GM23248 (cell line): ENCODE data around the gene RAB30. TPM values are rescaled to one million over a fixed set of nuclear protein-coding genes. Genes with fewer than 3 reads are reported as not detected.

ENCODE experiments used
- DNase-seq: peaks from one replicate; pipeline ENCODE4 v3.0.0-alpha.2; 2015
- H2AFZ ChIP-seq: fragments of 200-600 bp; sonication (generic); 2 replicates; pipeline ENCODE4 v1.6.1; 2016; ENCODE audit warnings: antibody characterized with exemption
- H3F3A ChIP-seq: fragments of 200-600 bp; sonication (generic); 2 replicates; pipeline ENCODE4 v1.6.1; 2016; ENCODE audit warnings: mild to moderate bottlenecking, antibody characterized with exemption, mixed run types; ENCODE audit not compliant: insufficient read depth
- H3K27ac ChIP-seq: fragments of 200-600 bp; sonication (generic); 2 replicates; pipeline ENCODE4 v1.5.1; 2016; ENCODE audit warnings: mild to moderate bottlenecking
- H3K27me3 ChIP-seq: fragments of 200-600 bp; sonication (generic); replicated peaks from 2 replicates; pipeline ENCODE4 v1.6.1; 2016; ENCODE audit warnings: mild to moderate bottlenecking; ENCODE audit not compliant: insufficient read depth
- H3K36me3 ChIP-seq: fragments of 200-600 bp; sonication (generic); 2 replicates; pipeline ENCODE4 v1.6.1; 2016; ENCODE audit warnings: low read depth, mild to moderate bottlenecking
- H3K4me1 ChIP-seq: fragments of 200-600 bp; sonication (generic); 2 replicates; pipeline ENCODE4 v1.6.1; 2016; ENCODE audit warnings: mild to moderate bottlenecking; ENCODE audit not compliant: insufficient read depth
- H3K4me2 ChIP-seq: fragments of 200-600 bp; sonication (generic); one replicate; pipeline ENCODE4 v1.6.1; 2016; ENCODE audit warnings: mild to moderate bottlenecking; ENCODE audit not compliant: unreplicated experiment
- H3K4me3 ChIP-seq: fragments of 200-600 bp; sonication (generic); 2 replicates; pipeline ENCODE4 v1.5.1; 2016; ENCODE audit warnings: mild to moderate bottlenecking
- H3K79me2 ChIP-seq: fragments of 200-600 bp; sonication (generic); 2 replicates; pipeline ENCODE4 v1.6.1; 2016; ENCODE audit warnings: mild to moderate bottlenecking; ENCODE audit not compliant: insufficient read depth
- H3K9ac ChIP-seq: fragments of 200-600 bp; sonication (generic); 2 replicates; pipeline ENCODE4 v1.6.1; 2016; ENCODE audit warnings: mild to moderate bottlenecking
- H3K9me2 ChIP-seq: fragments of 200-600 bp; sonication (generic); 2 replicates; pipeline ENCODE4 v1.6.1; 2016; ENCODE audit warnings: mixed run types, mild to moderate bottlenecking, moderate library complexity; ENCODE audit not compliant: insufficient read depth
- H3K9me3 ChIP-seq: fragments of 200-600 bp; sonication (generic); one replicate; pipeline ENCODE4 v1.6.1; 2017; ENCODE audit warnings: low read depth
- H4K20me1 ChIP-seq: fragments of 200-600 bp; sonication (generic); 2 replicates; pipeline ENCODE4 v1.6.0; 2016; ENCODE audit not compliant: insufficient read depth
- EZH2 ChIP-seq: fragments of 200-600 bp; sonication (generic); IDR thresholded peaks from 2 replicates; pipeline ENCODE4 v1.6.1; 2018; ENCODE audit warnings: antibody characterized with exemption, mild to moderate bottlenecking; ENCODE audit not compliant: insufficient read depth, poor library complexity, severe bottlenecking
- EZH2phosphoT487 ChIP-seq: fragments of 200-600 bp; sonication (generic); IDR thresholded peaks from 2 replicates; pipeline ENCODE4 v1.6.1; 2018; ENCODE audit warnings: antibody characterized with exemption, moderate library complexity, mild to moderate bottlenecking, low read depth; ENCODE audit not compliant: insufficient read depth
- WGBS, 2 experiments: methylation state at CpG; one replicate each; pipeline ENCODE4 v1.1.6; 2015 to 2017; ENCODE audit warnings: low lambda C conversion rate in 2 of 2, low coverage in 1 of 2; ENCODE audit errors: missing lambda C conversion rate in 2 of 2; 5-methylcytosine and 5-hydroxymethylcytosine counted together
- in situ Hi-C: fragments of 300-500 bp; cut with MboI; formaldehyde crosslinking; loops from 2 replicates; pipeline ENCODE4 v1.15.0; 2020
- polyA plus RNA-seq: library from polyadenylated mRNA; unstranded; fragments of >200 nt; fragmentation: Nextera tagmentation; extraction: Ambion mirVana; gene quantifications from 2 replicates; pipeline ENCODE4 v1.2.1, GENCODE V29; 2016
- total RNA-seq: library from RNA; depleted of rRNA; stranded (reverse); fragments of >200 nt; shearing (Covaris generic); gene quantifications from 2 replicates; pipeline ENCODE4 v1.2.3, GENCODE V29; 2014

Gene RAB30
- total and polyA plus RNA-seq, 2 experiments from 2014 or later = 10.6 to 14.0 TPM

DNA sequence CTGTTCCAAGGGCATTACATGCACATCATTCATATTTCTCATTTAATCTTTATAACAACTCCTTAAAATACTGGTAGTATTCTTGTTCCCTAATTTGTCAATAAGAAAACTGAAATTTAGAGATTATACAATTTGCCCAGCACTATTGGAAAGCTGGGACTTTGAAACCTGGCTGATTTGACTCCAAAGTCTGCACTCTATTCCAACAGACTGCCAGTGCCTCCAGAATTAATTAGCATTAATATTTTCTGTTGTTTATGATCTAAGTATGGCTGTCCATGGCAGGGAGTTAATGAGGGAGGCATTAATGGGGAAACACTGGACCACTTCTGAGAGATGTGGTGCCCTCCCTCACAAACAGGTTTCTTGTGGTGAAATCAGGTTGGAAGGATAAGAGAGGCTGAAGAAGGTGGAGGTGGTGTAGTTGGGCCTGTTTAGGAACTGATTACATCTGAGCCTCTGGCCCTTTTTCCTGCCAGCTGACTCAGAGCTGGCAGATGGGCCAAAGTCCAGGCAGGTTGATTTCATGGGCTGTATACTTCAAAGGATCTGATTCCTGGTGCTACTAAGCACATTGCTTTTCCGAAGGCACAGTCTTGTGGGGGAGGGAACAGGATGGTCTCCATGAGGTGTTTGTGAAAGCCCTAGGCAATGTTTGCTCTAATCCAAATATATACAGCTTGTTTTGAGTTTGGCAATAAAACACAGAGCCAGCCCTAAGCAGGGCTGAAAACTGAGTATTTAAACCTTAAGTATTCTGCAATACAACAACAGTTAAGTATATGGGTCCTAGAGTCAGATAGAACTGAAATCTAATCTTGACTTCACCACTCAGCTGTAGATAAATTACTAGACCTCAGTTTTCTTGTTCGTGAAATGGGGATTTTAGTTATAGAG lies 21.0 kb upstream of the RAB30 start:
- Histone ChIP-seq H3K9me3 (no peaks in the 10 kb centered on the region), H3K36me3 (no peaks in the 10 kb centered on the region), H3K9ac (no peak overlapping the region), H3K79me2 (no peaks in the 10 kb centered on the region), H3K4me3 (no peak overlapping the region), H3F3A (no peaks in the 10 kb centered on the region), H2AFZ (no peak overlapping the region), H3K4me1 (0 out of 2 replicates have a peak, but pooled peaks cover 3% of the 10 kb centered on the region), H3K27me3 (no peaks in the 10 kb centered on the region), H4K20me1 (no peaks in the 10 kb centered on the region), H3K4me2 (no peak overlapping the region), H3K9me2 (no peaks in the 10 kb centered on the region), H3K27ac (no peak overlapping the region)
- 74 to 83% methylated on average over 2 of the region's 2 CpGs for WGBS, 2 experiments
- in situ Hi-C loops = no loop called here
- DNase-seq = peak; percentile 27
- no peak for TF ChIP-seq EZH2phosphoT487
- no peak for TF ChIP-seq EZH2

DNA sequence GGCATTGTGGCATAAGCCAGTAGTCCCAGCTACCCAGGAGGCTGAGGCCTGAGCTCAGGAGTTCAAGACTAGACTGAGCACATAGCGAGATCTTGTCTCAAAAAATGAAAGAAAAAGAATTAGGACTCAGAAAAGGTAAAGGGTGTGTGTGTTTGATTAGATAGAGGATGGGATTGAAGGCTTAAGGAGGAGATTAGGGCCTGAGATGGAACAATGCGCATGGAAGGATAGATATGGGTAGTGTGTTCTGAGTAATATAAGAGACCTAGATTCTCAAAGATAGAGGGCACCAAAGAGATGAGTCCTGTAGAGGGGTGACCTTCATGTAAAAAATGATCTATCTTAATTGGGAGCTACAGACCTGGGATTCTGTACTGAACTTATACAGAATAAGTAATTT lies 17.3 kb upstream of the RAB30 start:
- no peaks in the 10 kb centered on the region for H3K4me1 ChIP-seq
- H3K4me2 ChIP-seq = no peak overlapping the region
- H3F3A ChIP-seq = peaks cover 8% of the 10 kb centered on the region; the same call in 1 of the 2 replicates
- H3K27me3 ChIP-seq = no peaks in the 10 kb centered on the region
- no peaks in the 10 kb centered on the region for H3K9me3 ChIP-seq
- no peaks in the 10 kb centered on the region for H4K20me1 ChIP-seq
- no peaks in the 10 kb centered on the region for H3K9me2 ChIP-seq
- in situ Hi-C loops = no loop called here
- H3K36me3 ChIP-seq = no peaks in the 10 kb centered on the region
- TF ChIP-seq EZH2phosphoT487 = no peak
- no peak for TF ChIP-seq EZH2
- WGBS, 2 experiments = 96% methylated on average over 2 of the region's 2 CpGs
- no peak overlapping the region for H3K4me3 ChIP-seq
- no peak overlapping the region for H3K9ac ChIP-seq
- DNase-seq = no peak
- H3K27ac ChIP-seq = no peak overlapping the region
- no peaks in the 10 kb centered on the region for H3K79me2 ChIP-seq
- no peak overlapping the region for H2AFZ ChIP-seq

GRCh38 chr11:83087035-83087434 lies 15.3 kb upstream of the RAB30 start:
- 0 out of 2 replicates have a peak, but pooled peaks cover 4% of the 10 kb centered on the region for H3K36me3 ChIP-seq
- H3K9me3 ChIP-seq = no peaks in the 10 kb centered on the region
- no peak for DNase-seq
- no peak for TF ChIP-seq EZH2
- TF ChIP-seq EZH2phosphoT487 = no peak
- no peak overlapping the region for H2AFZ ChIP-seq
- no peaks in the 10 kb centered on the region for H3K4me1 ChIP-seq
- no peak overlapping the region for H3K9ac ChIP-seq
- 50 to 55% methylated on average over 2 of the region's 2 CpGs for WGBS, 2 experiments
- H3K27ac ChIP-seq = no peak overlapping the region
- H3K9me2 ChIP-seq = no peaks in the 10 kb centered on the region
- H3F3A ChIP-seq = peaks cover 8% of the 10 kb centered on the region; the same call in 1 of the 2 replicates
- H4K20me1 ChIP-seq = no peaks in the 10 kb centered on the region
- no peaks in the 10 kb centered on the region for H3K79me2 ChIP-seq
- no peak overlapping the region for H3K4me2 ChIP-seq
- in situ Hi-C loops = no loop called here
- no peak overlapping the region for H3K4me3 ChIP-seq
- no peaks in the 10 kb centered on the region for H3K27me3 ChIP-seq

DNA sequence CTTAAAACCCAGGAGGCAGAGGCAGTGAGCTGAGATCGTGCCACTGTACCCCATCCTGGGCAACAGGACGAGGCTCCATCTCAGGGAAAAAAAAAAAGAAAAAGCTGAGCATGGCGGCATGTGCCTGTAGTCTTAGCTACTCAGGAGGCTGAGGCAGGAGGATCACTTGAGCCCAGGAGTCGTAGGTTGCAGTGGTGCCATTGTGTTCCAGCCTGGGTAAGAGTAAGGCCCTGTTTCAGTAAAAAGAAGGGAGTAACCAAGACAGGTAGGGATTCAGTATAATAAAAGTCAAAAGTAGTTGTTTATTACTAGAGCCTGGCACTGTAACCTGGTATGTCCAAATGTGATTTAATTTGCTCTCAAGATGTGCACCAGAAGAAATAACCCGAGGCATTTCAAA lies 8.1 kb upstream of the RAB30 start:
- in situ Hi-C loops = no loop called here

More for the DNA sequence above, 8.1 kb upstream of the RAB30 start:
- 77 to 78% methylated on average over 5 of the region's 5 CpGs for WGBS, 2 experiments
- TF ChIP-seq EZH2phosphoT487 (no peak), EZH2 (no peak)
- Histone ChIP-seq H3K79me2 (peaks cover 32% of the 10 kb centered on the region), H3K27me3 (no peaks in the 10 kb centered on the region), H4K20me1 (no peaks in the 10 kb centered on the region), H3K36me3 (0 out of 2 replicates have a peak, but pooled peaks cover 27% of the 10 kb centered on the region), H3K9ac (no peak overlapping the region), H3K4me2 (no peak overlapping the region), H3K4me1 (no peaks in the 10 kb centered on the region), H3K9me3 (no peaks in the 10 kb centered on the region), H2AFZ (no peak overlapping the region), H3K4me3 (no peak overlapping the region), H3F3A (no peaks in the 10 kb centered on the region), H3K27ac (no peak overlapping the region), H3K9me2 (no peaks in the 10 kb centered on the region)
- no peak for DNase-seq
